ENCODE data around the gene PITPNM3.
"Not testable (repeated sequence)": the region's sequence is repeated elsewhere in the genome, so short reads cannot be mapped to it uniquely, and the experiment has no call there.

The PITPNM3 gene

DNA sequence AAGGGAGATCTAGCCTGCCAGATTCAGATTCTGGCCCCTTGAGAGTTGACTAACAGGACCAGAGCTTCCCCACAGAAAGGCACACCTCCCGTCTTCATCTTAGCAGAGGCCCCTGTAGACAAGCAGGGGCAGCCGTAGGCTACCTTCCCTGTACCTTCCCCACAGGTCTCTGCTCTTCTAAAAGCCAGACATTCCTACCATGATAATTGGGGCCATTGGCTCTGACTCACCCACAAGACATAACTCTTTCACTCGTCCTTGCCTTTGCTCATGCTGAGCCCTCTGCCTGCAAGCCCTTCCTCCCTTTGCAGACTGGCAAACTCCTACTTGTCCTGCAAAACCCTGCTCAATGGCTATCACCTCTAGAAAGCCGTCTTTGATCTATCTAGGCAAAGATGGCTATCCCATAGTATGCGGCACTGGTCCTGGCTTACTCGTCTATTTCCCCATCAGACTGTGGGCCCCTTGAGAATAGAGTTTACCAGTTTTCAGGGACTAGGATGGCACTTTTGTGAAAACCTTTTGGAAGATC lies 68.3 kb downstream of the PITPNM3 start:
- Mint-ChIP-seq H3K36me3 (ENCODE audit: low read depth) (no peaks in the 10 kb centered on the region), H3K27ac (no peak overlapping the region), H3K4me1 (ENCODE audit: low read depth) (no peaks in the 10 kb centered on the region), H3K27me3 (peaks cover 27% of the 10 kb centered on the region), H3K4me3 (no peak overlapping the region), H3K9me3 (no peaks in the 10 kb centered on the region)
- intact Hi-C loops (cut with micrococcal nuclease) = no loop called here

DNA sequence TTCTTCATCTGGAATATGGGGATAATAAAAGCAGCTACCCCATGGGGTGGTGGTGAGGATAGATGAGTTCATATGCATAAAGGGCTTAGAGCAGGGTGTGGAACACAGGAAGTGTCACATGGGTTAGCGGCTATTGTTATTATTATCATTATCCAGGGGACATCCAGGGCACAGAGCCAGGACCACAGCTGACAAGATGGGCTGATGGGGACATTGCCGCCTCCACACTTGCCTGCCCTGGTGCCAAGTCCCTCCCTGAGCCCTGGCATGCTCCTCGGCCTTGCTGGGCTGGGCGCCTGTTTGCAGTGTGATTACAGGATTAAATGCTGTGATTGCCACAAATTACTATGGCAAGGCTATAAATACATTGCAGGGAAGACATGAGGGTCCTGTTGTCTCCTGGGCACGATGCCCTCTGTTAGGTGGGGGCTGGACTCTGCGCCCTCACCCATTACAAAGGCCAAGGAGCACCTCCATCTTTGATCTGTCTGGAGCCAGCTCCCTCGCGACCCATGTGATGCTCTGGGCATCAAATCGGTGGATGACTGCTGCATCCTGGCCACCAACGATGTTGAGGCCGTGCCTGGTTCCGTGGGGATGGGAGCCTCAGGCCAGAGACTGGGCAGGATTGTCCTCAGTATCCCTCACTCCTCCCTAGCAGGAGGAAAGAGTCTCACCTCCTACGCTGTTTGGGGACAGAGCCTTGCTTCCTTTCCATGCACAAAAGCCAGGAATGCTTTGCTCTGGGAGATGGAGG lies 68.9 kb downstream of the PITPNM3 start:
- intact Hi-C loops (cut with micrococcal nuclease) = no loop called here
- H3K9me3 Mint-ChIP-seq = no peaks in the 10 kb centered on the region
- no peak overlapping the region for H3K27ac Mint-ChIP-seq
- H3K4me3 Mint-ChIP-seq = no peak overlapping the region
- H3K27me3 Mint-ChIP-seq = peaks cover 27% of the 10 kb centered on the region
- no peaks in the 10 kb centered on the region for H3K4me1 Mint-ChIP-seq (ENCODE audit: low read depth)
- no peaks in the 10 kb centered on the region for H3K36me3 Mint-ChIP-seq (ENCODE audit: low read depth)

DNA sequence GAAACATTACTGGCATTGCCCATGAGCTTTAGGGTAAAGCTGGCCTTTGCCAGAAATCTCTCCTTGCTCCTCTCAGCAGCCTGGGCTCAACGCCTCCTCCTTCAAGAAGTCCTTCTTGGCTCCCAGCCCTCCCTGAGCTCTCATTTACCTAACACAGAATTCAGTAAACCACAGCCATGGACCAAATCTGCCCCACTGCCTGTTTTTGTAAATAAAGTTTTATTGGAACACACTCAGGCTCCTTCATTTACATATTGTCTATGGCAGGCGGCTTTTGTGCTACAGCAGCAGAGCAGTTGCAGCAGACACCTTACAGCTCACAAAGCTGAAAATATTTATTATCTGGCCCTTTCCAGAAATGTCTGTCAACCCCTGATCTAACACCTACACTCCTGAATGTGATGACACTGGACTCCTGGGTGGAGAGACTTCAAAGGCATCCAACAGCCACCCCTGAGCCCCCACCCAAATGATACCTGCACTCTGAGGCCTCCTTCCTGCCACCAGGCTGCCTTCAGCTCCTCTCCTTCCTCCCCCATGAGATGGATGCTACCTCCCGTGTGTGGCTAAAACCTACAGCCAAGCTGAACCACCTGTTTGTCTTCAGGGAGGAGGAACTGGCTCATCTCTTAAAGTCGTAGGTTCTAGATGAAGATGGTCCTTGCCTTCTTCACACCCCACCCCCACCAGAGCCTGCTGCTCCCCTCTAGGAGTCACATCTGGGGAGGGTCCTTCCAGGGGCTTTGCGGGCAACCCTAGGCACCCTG lies 70.5 kb downstream of the PITPNM3 start:
- Mint-ChIP-seq H3K4me3 (no peak overlapping the region), H3K9me3 (no peaks in the 10 kb centered on the region), H3K36me3 (ENCODE audit: low read depth) (no peaks in the 10 kb centered on the region), H3K4me1 (ENCODE audit: low read depth) (no peaks in the 10 kb centered on the region), H3K27me3 (peaks cover 32% of the 10 kb centered on the region), H3K27ac (no peak overlapping the region)
- intact Hi-C loops (cut with micrococcal nuclease) = no loop called here

DNA sequence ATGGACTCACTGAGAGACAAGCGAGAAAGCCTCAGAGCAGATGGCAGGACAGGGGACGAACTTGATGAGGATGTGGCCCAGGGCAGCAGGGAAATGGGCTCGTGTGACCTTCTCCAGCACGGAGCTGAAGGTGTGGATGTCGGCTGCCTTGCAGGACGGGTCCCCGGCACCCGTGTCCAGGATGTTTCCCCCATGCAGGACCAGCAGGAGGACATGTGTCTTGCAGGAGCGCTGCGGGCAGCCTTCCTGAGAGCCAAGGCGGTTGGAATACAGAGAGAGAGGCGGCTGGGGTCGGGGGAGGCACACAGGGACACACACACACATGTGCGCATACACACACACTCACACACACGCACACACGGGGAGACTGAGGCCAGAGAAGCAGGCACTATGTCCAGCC lies 72.8 kb downstream of the PITPNM3 start:
- no peak overlapping the region for H3K27ac Mint-ChIP-seq
- intact Hi-C loops (cut with micrococcal nuclease) = no loop called here

DNA sequence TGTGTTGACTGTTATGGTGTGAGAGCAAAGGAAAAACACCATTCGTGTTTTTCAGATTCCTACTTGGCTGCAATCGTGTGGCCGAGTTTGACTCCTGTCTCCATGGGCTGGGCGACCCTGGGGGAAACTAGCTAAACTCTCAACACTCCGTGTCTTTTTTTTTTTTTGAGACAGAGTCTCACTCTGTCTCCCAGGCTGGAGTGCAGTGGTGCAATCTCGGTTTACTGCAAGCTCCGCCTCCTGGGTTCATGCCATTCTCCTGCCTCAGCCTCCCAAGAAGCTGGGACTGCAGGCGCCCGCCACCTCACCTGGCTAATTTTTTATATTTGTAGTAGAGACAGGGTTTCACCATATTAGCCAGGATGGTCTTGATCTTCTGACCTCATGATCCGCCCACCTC lies 73.6 kb downstream of the PITPNM3 start:
- not testable (repeated sequence) for H3K4me1 Mint-ChIP-seq (ENCODE audit: low read depth)

More for the DNA sequence above, 72.8 kb downstream of the PITPNM3 start:
- H3K9me3 Mint-ChIP-seq = no peaks in the 10 kb centered on the region
- H3K4me1 Mint-ChIP-seq (ENCODE audit: low read depth) = no peaks in the 10 kb centered on the region
- no peaks in the 10 kb centered on the region for H3K36me3 Mint-ChIP-seq (ENCODE audit: low read depth)
- peaks cover 32% of the 10 kb centered on the region for H3K27me3 Mint-ChIP-seq
- no peak overlapping the region for H3K4me3 Mint-ChIP-seq

DNA sequence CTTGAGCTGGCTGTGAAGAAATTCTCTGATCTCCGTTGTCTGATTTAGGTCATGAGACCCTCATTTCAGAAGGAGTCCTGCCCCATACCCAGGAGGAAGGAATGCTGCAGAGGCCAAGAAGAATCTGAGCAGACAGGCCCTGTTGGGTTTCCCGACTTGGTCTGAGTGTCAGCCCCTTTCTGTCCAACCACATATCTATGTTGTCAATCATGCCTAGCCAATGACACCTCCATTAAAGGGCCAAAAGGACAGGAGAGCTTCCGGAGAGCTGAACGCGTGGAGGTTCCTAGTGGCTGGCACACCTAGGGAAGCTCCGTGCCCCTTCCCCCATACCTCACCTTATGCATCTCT lies 74.3 kb downstream of the PITPNM3 start:
- Mint-ChIP-seq H3K27ac (no peak overlapping the region), H3K4me3 (no peak overlapping the region), H3K36me3 (ENCODE audit: low read depth) (no peaks in the 10 kb centered on the region), H3K27me3 (peaks cover 28% of the 10 kb centered on the region), H3K9me3 (no peaks in the 10 kb centered on the region), H3K4me1 (ENCODE audit: low read depth) (no peaks in the 10 kb centered on the region)
- intact Hi-C loops (cut with micrococcal nuclease) = no loop called here

More for the DNA sequence above, 73.6 kb downstream of the PITPNM3 start:
- intact Hi-C loops (cut with micrococcal nuclease); H3K9me3 Mint-ChIP-seq; H3K4me3 Mint-ChIP-seq; H3K27ac Mint-ChIP-seq; H3K36me3 Mint-ChIP-seq (ENCODE audit: low read depth): not testable (repeated sequence)
- peaks cover 28% of the 10 kb centered on the region for H3K27me3 Mint-ChIP-seq

DNA sequence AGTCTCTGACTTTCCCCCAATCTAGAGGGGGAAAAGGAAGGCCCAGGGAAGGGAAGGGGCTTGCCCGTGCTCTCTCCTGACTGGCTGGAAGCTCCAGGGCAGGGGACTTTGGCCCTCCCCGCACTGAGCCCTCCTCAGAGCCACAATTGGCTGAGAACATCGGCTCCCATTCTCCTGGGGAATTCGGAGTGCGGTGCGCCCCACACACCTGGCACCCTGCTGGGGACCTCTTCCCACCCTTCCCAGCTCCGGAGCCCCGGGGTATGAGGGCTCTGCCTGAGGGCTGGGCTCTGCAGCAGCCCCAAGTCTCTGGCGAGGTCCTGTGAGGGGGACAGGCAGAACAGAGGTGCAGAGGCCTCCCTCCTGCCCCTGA lies 76.1 kb downstream of the PITPNM3 start:
- Mint-ChIP-seq H3K4me1 (ENCODE audit: low read depth) (no peaks in the 10 kb centered on the region), H3K27ac (no peak overlapping the region), H3K4me3 (no peak overlapping the region), H3K36me3 (ENCODE audit: low read depth) (no peaks in the 10 kb centered on the region), H3K9me3 (no peaks in the 10 kb centered on the region), H3K27me3 (peaks cover 23% of the 10 kb centered on the region)
- intact Hi-C loops (cut with micrococcal nuclease) = no loop called here

DNA sequence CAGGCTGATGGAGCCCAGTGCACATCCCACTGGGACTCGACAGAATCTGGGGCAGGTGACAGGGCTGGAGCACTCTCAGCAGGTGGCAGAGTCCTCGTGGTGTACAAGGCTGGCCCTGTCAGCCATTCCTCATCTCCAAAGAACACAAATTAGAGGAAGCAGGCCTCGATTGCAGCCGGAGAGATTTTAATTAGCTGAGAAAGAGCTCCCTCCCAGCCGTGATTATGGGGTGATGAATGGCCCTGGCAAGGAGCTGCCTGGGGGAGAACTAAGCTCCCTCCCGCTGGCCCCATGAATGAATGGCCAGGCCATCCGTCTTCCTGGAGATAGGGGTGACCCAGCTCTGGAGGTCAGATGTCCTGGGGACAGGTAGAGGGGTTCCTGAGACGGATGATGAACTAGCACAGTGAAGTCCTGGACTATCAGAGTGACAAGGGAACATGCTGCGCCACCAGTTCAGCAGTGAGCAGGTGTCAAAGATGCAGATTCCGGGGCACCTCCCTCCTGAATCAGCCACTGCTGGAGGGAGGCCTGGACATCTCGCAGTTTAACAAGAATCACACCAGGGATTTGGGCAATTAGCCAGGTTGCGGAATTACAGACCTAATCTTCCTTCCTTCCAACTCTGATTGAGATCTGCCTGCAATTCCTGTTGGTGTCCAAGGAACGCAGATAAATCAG lies 76.6 kb downstream of the PITPNM3 start:
- intact Hi-C loops (cut with micrococcal nuclease) = no loop called here
- H3K9me3 Mint-ChIP-seq = no peaks in the 10 kb centered on the region
- H3K27me3 Mint-ChIP-seq = peaks cover 26% of the 10 kb centered on the region

DNA sequence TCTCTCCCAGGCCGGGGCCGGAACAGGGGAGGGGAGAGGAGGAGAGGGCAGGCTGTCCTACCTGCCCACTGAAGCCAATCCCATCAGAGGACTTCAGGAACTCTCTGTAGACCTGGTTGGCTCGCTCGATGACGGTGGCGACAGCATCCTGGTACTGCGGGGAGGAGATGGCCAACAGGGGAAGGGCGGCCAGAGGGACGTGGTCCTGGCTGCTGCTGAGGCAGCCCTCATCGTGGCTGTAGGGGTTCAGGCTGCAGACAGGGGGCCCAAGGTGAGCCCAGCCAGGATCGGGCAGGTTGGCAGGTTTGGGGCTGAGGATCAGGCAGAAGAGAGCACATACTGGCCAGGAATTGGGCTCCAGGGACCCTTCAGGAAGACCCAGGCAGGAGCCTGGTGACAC lies 77.9 kb downstream of the PITPNM3 start:
- intact Hi-C loops (cut with micrococcal nuclease) = no loop called here
- Mint-ChIP-seq H3K4me1 (ENCODE audit: low read depth) (no peaks in the 10 kb centered on the region), H3K4me3 (no peak overlapping the region), H3K9me3 (no peaks in the 10 kb centered on the region), H3K27ac (no peak overlapping the region), H3K27me3 (peaks cover 26% of the 10 kb centered on the region), H3K36me3 (ENCODE audit: low read depth) (no peaks in the 10 kb centered on the region)

More for the DNA sequence above, 76.6 kb downstream of the PITPNM3 start:
- Mint-ChIP-seq H3K4me3 (no peak overlapping the region), H3K36me3 (ENCODE audit: low read depth) (no peaks in the 10 kb centered on the region), H3K27ac (no peak overlapping the region), H3K4me1 (ENCODE audit: low read depth) (no peaks in the 10 kb centered on the region)

DNA sequence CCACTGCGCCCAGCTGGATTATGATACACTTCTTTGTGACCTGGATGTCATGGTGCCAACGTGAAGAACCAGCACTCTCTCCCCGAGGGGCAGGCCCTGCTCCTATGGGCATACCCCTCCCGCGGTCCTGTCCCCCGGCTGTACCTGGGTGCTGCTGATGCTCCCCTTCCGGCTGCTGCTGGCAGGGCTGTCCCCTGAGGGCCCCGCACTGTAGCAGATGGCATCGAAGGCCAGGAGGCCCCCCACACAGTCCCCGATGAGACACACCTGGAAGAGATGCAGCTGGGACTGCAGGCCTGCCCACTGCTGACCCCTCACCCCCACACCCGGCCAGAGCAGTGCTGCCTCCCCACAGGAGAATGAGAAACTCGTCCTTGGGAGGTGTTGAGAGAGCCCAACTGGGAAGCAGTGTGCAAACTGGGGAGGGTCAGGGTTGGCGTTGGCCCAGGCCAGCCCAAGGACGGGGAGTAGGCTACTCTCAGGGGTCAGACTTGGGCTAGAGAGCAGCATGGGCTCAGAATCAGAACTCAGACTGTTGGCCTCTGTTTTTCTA lies 78.4 kb downstream of the PITPNM3 start:
- Mint-ChIP-seq H3K4me3 (no peak overlapping the region), H3K9me3 (no peaks in the 10 kb centered on the region), H3K4me1 (ENCODE audit: low read depth) (peaks cover 4% of the 10 kb centered on the region), H3K36me3 (ENCODE audit: low read depth) (no peaks in the 10 kb centered on the region), H3K27me3 (peaks cover 24% of the 10 kb centered on the region), H3K27ac (no peak overlapping the region)
- intact Hi-C loops (cut with micrococcal nuclease) = no loop called here

DNA sequence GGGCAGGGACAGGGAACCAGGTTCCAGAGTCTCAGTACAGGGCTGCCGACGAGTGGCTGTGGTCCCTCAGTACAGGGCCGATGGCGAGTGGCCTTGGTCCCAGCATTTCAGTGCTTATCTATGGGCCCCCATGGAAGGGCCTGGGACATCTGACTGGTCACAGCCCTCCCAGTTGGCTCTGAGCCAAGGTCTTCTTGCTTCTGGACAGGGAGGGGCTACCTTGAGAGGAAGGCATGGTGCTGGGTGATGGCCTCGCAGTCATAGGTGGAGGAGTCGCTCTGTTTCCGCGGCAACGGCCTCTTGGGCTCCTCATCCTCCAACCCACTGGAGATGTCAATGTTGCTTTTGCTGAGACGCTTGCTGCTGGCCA lies 79.6 kb downstream of the PITPNM3 start:
- intact Hi-C loops (cut with micrococcal nuclease) = no loop called here

DNA sequence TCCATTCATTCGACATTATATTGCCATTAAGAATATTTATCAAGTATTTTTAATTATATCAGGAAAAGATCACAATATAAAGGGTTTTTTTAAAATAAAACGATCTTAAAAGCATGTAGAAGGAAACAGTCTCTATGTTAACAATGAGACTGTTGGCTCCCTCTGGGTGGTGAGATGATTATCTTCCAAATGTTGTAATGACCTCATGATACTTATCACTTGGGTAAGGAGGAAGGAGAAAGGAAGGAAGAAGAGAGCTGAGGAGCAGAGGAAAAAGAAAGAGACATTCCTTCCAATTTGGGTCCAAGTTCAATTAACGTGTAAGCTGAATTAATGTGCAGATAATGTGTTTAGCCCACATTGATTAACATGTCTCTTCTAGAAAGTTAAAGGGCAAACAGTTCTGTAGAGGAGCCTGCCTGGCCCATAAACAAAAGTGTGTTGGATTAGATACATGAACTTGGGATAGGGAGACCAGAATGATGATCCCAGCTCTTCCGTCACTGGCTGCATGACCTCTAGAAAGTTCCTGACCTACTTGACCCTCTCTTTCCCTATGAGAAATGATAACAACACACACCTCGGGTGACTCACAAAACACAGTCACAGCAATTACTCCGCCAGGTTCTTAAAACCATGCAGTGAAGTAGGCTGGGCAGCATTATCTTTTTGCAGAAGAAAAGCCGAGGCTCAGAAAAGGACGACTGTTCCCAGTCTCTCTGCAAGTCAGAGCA lies 80.1 kb downstream of the PITPNM3 start:
- Mint-ChIP-seq H3K9me3 (no peaks in the 10 kb centered on the region), H3K4me1 (ENCODE audit: low read depth) (peaks cover 5% of the 10 kb centered on the region), H3K4me3 (no peak overlapping the region), H3K27me3 (peaks cover 25% of the 10 kb centered on the region), H3K36me3 (ENCODE audit: low read depth) (no peaks in the 10 kb centered on the region), H3K27ac (no peak overlapping the region)
- intact Hi-C loops (cut with micrococcal nuclease) = no loop called here

More for the DNA sequence above, 79.6 kb downstream of the PITPNM3 start:
- Mint-ChIP-seq H3K36me3 (ENCODE audit: low read depth) (no peaks in the 10 kb centered on the region), H3K4me3 (no peak overlapping the region), H3K27ac (no peak overlapping the region), H3K9me3 (no peaks in the 10 kb centered on the region), H3K4me1 (ENCODE audit: low read depth) (peaks cover 5% of the 10 kb centered on the region), H3K27me3 (peaks cover 25% of the 10 kb centered on the region)

DNA sequence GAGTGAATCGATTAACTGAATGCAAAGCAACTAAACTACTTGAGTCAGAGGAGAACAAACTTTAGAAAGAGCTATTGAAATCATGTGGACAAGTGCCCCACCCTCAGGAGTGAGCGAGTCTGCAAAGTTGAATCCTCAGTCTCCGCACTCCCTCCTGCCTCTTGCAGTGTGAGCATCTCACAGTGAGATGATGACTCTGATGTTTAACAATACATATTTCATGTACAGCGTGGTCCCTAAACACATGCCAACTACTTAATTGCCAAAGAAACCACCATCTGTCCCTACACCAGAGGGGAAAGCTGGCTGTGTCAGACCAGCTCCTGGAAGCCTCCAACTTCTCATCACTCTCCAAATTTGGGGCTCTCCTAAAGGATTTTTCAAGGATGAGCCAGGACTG lies 80.9 kb downstream of the PITPNM3 start:
- peaks cover 5% of the 10 kb centered on the region for H3K4me1 Mint-ChIP-seq (ENCODE audit: low read depth)
- H3K27me3 Mint-ChIP-seq = peaks cover 19% of the 10 kb centered on the region
- no peaks in the 10 kb centered on the region for H3K9me3 Mint-ChIP-seq
- H3K36me3 Mint-ChIP-seq (ENCODE audit: low read depth) = no peaks in the 10 kb centered on the region
- H3K27ac Mint-ChIP-seq = no peak overlapping the region
- no peak overlapping the region for H3K4me3 Mint-ChIP-seq
- intact Hi-C loops (cut with micrococcal nuclease) = no loop called here
